T-helper 1 cell treated with Interleukin-12 subunit alpha and Interleukin-12 subunit beta and Interleukin-4 antibody, amounts not matched to agents 30 μg/mL and 1 μg/mL, for 36 hours (primary cell): ENCODE results near the gene HOMER2.
A peak's percentile ranks its signal among the peaks of the same experiment; 100 is the strongest.

Experiments used
- H3K27ac Mint-ChIP-seq: one replicate; pipeline ENCODE4 v1.8.0; 2021; ENCODE audit warnings: mild to moderate bottlenecking, mixed read lengths
- H3K27me3 Mint-ChIP-seq: one replicate; pipeline ENCODE4 v1.8.0; 2021; ENCODE audit warnings: low read depth, mixed read lengths
- H3K36me3 Mint-ChIP-seq: one replicate; pipeline ENCODE4 v1.8.0; 2021; ENCODE audit warnings: low read depth, mixed read lengths
- H3K4me1 Mint-ChIP-seq: one replicate; pipeline ENCODE4 v1.8.0; 2021; ENCODE audit warnings: low read depth, mixed read lengths
- H3K4me3 Mint-ChIP-seq: one replicate; pipeline ENCODE4 v1.8.0; 2021; ENCODE audit warnings: mild to moderate bottlenecking, moderate library complexity, mixed read lengths
- H3K9me3 Mint-ChIP-seq: one replicate; pipeline ENCODE4 v1.8.0; 2021; ENCODE audit warnings: mixed read lengths

The HOMER2 gene

GRCh38 chr15:82812994-82813393 is 139.5 kb downstream of the HOMER2 start:
- Mint-ChIP-seq H3K36me3 (peaks cover 39% of the 10 kb centered on the region), H3K27ac (no peak overlapping the region), H3K4me3 (no peak overlapping the region), H3K27me3 (peaks cover 6% of the 10 kb centered on the region), H3K9me3 (no peaks in the 10 kb centered on the region), H3K4me1 (peaks cover 25% of the 10 kb centered on the region)

- Mint-ChIP-seq H3K4me3 (peak overlapping the region; percentile 97), H3K27me3 (peaks cover 18% of the 10 kb centered on the region), H3K9me3 (no peaks in the 10 kb centered on the region), H3K4me1 (peaks cover 23% of the 10 kb centered on the region), H3K27ac (peak overlapping the region; percentile 94), H3K36me3 (peaks cover 27% of the 10 kb centered on the region)
Observed at GRCh38 chr15:82810890-82811426, 141.6 kb downstream of the HOMER2 start.

- Mint-ChIP-seq H3K4me3 (peak overlapping the region; percentile 97), H3K27ac (peak overlapping the region; percentile 94), H3K36me3 (peaks cover 22% of the 10 kb centered on the region), H3K4me1 (peaks cover 23% of the 10 kb centered on the region), H3K9me3 (no peaks in the 10 kb centered on the region), H3K27me3 (peaks cover 21% of the 10 kb centered on the region)
Observed at GRCh38 chr15:82810061-82810889, 142.2 kb downstream of the HOMER2 start.

- Mint-ChIP-seq H3K4me3 (peak within 1 kb of the TSS; percentile 97), H3K4me1 (peaks cover 23% of the 10 kb centered on the region), H3K9me3 (no peaks in the 10 kb centered on the region), H3K27ac (peak within 1 kb of the TSS; percentile 94), H3K36me3 (peaks cover 19% of the 10 kb centered on the region), H3K27me3 (peaks cover 29% of the 10 kb centered on the region)
Observed at GRCh38 chr15:82809308-82810060, 143.0 kb downstream of the HOMER2 start, which contains the start of gene WHAMM. Gene WHAMM, plus strand, starts transcription at chr15:82809628. Its CDS starts 99 bp downstream, at chr15:82809727.

GRCh38 chr15:82808634-82809041 is 143.9 kb downstream of the HOMER2 start:
- no peaks in the 10 kb centered on the region for H3K9me3 Mint-ChIP-seq
- peaks cover 23% of the 10 kb centered on the region for H3K4me1 Mint-ChIP-seq
- H3K27me3 Mint-ChIP-seq, result peaks cover 36% of the 10 kb centered on the region
- H3K27ac Mint-ChIP-seq, result no peak overlapping the region
- H3K36me3 Mint-ChIP-seq, result peaks cover 11% of the 10 kb centered on the region
- no peak overlapping the region for H3K4me3 Mint-ChIP-seq

- Mint-ChIP-seq H3K27me3 (peaks cover 42% of the 10 kb centered on the region), H3K9me3 (no peaks in the 10 kb centered on the region), H3K36me3 (peaks cover 10% of the 10 kb centered on the region), H3K4me3 (no peak overlapping the region), H3K4me1 (peaks cover 23% of the 10 kb centered on the region), H3K27ac (no peak overlapping the region)
Observed at GRCh38 chr15:82807920-82808633, 144.4 kb downstream of the HOMER2 start.

GRCh38 chr15:82805994-82806406 is 146.5 kb downstream of the HOMER2 start, which contains the start of gene FSD2:
Gene FSD2, minus strand, starts transcription at chr15:82806069. Its CDS starts 18,679 bp downstream, at chr15:82787390.
- Mint-ChIP-seq H3K4me1 (peaks cover 14% of the 10 kb centered on the region), H3K4me3 (no peak within 1 kb of the TSS), H3K27me3 (peaks cover 58% of the 10 kb centered on the region), H3K9me3 (no peaks in the 10 kb centered on the region), H3K36me3 (peaks cover 2% of the 10 kb centered on the region), H3K27ac (no peak within 1 kb of the TSS)

- H3K36me3 Mint-ChIP-seq, result no peaks in the 10 kb centered on the region
- peaks cover 9% of the 10 kb centered on the region for H3K4me1 Mint-ChIP-seq
- H3K27me3 Mint-ChIP-seq, result peaks cover 67% of the 10 kb centered on the region
- no peaks in the 10 kb centered on the region for H3K9me3 Mint-ChIP-seq
- H3K4me3 Mint-ChIP-seq, result no peak overlapping the region
- no peak overlapping the region for H3K27ac Mint-ChIP-seq
Observed at GRCh38 chr15:82804575-82804949, 148.0 kb downstream of the HOMER2 start.

GRCh38 chr15:82803793-82804574 is 148.5 kb downstream of the HOMER2 start:
- Mint-ChIP-seq H3K4me1 (peaks cover 5% of the 10 kb centered on the region), H3K4me3 (no peak overlapping the region), H3K27me3 (peaks cover 71% of the 10 kb centered on the region), H3K9me3 (no peaks in the 10 kb centered on the region), H3K36me3 (no peaks in the 10 kb centered on the region), H3K27ac (no peak overlapping the region)

GRCh38 chr15:82802497-82802896 is 150.0 kb downstream of the HOMER2 start:
- Mint-ChIP-seq H3K27me3 (peaks cover 68% of the 10 kb centered on the region), H3K4me1 (no peaks in the 10 kb centered on the region), H3K9me3 (no peaks in the 10 kb centered on the region), H3K27ac (no peak overlapping the region), H3K36me3 (no peaks in the 10 kb centered on the region), H3K4me3 (no peak overlapping the region)

- H3K36me3 Mint-ChIP-seq, result no peaks in the 10 kb centered on the region
- no peak overlapping the region for H3K4me3 Mint-ChIP-seq
- no peaks in the 10 kb centered on the region for H3K4me1 Mint-ChIP-seq
- no peaks in the 10 kb centered on the region for H3K9me3 Mint-ChIP-seq
- H3K27ac Mint-ChIP-seq, result no peak overlapping the region
- peaks cover 52% of the 10 kb centered on the region for H3K27me3 Mint-ChIP-seq
Observed at GRCh38 chr15:82799183-82799841, 153.2 kb downstream of the HOMER2 start.
